Trophoblast cell (in vitro differentiated cells and primary cell): ENCODE results near the gene OSCAR.

Experiments used
- DNase-seq, 2 donors: peaks; one replicate each; pipeline ENCODE4 v3.0.0-alpha.2; 2016
- H2AFZ ChIP-seq: 2 replicates; pipeline ENCODE4 v1.6.1; 2013; ENCODE audit warnings: low read length, moderate library complexity, mild to moderate bottlenecking; ENCODE audit not compliant: insufficient read depth, poor library complexity
- H2AK5ac ChIP-seq: 2 replicates; pipeline ENCODE4 v1.6.1; 2013; ENCODE audit warnings: mild to moderate bottlenecking, low read length
- H2BK120ac ChIP-seq: 2 replicates; pipeline ENCODE4 v1.6.1; 2013; ENCODE audit warnings: low read length, mild to moderate bottlenecking, moderate library complexity; ENCODE audit not compliant: insufficient read depth, poor library complexity
- H2BK12ac ChIP-seq: 2 replicates; pipeline ENCODE4 v1.6.1; 2013; ENCODE audit warnings: mild to moderate bottlenecking, low read length, moderate library complexity
- H2BK5ac ChIP-seq: 2 replicates; pipeline ENCODE4 v1.6.1; 2013; ENCODE audit warnings: low read length, low read depth, moderate library complexity, mild to moderate bottlenecking; ENCODE audit not compliant: poor library complexity
- H3K14ac ChIP-seq: 2 replicates; pipeline ENCODE4 v1.6.1; 2013; ENCODE audit warnings: mild to moderate bottlenecking, low read length
- H3K18ac ChIP-seq: 2 replicates; pipeline ENCODE4 v1.6.1; 2013; ENCODE audit warnings: mild to moderate bottlenecking, low read length
- H3K23ac ChIP-seq: 2 replicates; pipeline ENCODE4 v1.6.1; 2013; ENCODE audit warnings: low read length
- H3K27ac ChIP-seq: 2 replicates; pipeline ENCODE4 v1.5.1; 2013; ENCODE audit warnings: low read depth, mild to moderate bottlenecking, inconsistent platforms, low read length, moderate library complexity
- H3K27me3 ChIP-seq: 2 replicates; pipeline ENCODE4 v1.6.1; 2013; ENCODE audit warnings: inconsistent platforms, mild to moderate bottlenecking, low read length, moderate library complexity; ENCODE audit not compliant: insufficient read depth
- H3K36me3 ChIP-seq, 2 experiments: 1 replicate in 1 of 2; 2 replicates in 1 of 2; pipeline ENCODE4 v1.6.1; 2013; ENCODE audit warnings: low read length in 2 of 2, mild to moderate bottlenecking in 2 of 2, moderate library complexity in 1 of 2; ENCODE audit not compliant: insufficient read depth in 2 of 2, control insufficient read depth in 1 of 2
- H3K4ac ChIP-seq: 2 replicates; pipeline ENCODE4 v1.6.1; 2013; ENCODE audit warnings: low read depth, mild to moderate bottlenecking, low read length, moderate library complexity
- H3K4me1 ChIP-seq, 2 experiments: 1 replicate in 1 of 2; 2 replicates in 1 of 2; pipeline ENCODE4 v1.6.1; 2013; ENCODE audit warnings: low read length in 2 of 2, mild to moderate bottlenecking in 2 of 2, moderate library complexity in 1 of 2; ENCODE audit not compliant: insufficient read depth in 2 of 2, control insufficient read depth in 1 of 2
- H3K4me2 ChIP-seq: 2 replicates; pipeline ENCODE4 v1.6.1; 2013; ENCODE audit warnings: inconsistent platforms, mild to moderate bottlenecking, low read length, moderate library complexity
- H3K4me3 ChIP-seq: 2 replicates; pipeline ENCODE4 v1.5.1; 2013; ENCODE audit warnings: mild to moderate bottlenecking, low read depth, low read length, inconsistent platforms
- H3K79me1 ChIP-seq: one replicate; pipeline ENCODE4 v1.6.1; 2013; ENCODE audit warnings: low read length
- H3K79me2 ChIP-seq: 2 replicates; pipeline ENCODE4 v1.6.1; 2013; ENCODE audit warnings: low read length, mild to moderate bottlenecking; ENCODE audit not compliant: control insufficient read depth, insufficient read depth, poor library complexity
- H3K9ac ChIP-seq: 2 replicates; pipeline ENCODE4 v1.6.1; 2013; ENCODE audit warnings: mild to moderate bottlenecking, low read length
- H3K9me3 ChIP-seq: 2 replicates; pipeline ENCODE4 v1.6.1; 2013; ENCODE audit warnings: low read depth, mild to moderate bottlenecking, control low read depth, inconsistent platforms, low read length; ENCODE audit not compliant: insufficient read depth
- H4K12ac ChIP-seq: 2 replicates; pipeline ENCODE4 v1.6.1; 2013; ENCODE audit warnings: low read depth, mild to moderate bottlenecking, low read length, moderate library complexity
- H4K8ac ChIP-seq: 2 replicates; pipeline ENCODE4 v1.6.1; 2013; ENCODE audit warnings: low read depth, mild to moderate bottlenecking, low read length, moderate library complexity
- H4K91ac ChIP-seq: one replicate; pipeline ENCODE4 v1.6.1; 2013; ENCODE audit warnings: low read depth, mild to moderate bottlenecking, low read length, moderate library complexity
- WGBS: extraction: QIAGEN DNeasy Blood & Tissue Kit; methylation state at CpG from one replicate; pipeline ENCODE4 v1.1.7; 2013; ENCODE audit warnings: missing lambda C conversion rate; ENCODE audit not compliant: insufficient read length, insufficient coverage; ENCODE audit errors: extremely low coverage; 5-methylcytosine and 5-hydroxymethylcytosine counted together

Gene OSCAR

DNA sequence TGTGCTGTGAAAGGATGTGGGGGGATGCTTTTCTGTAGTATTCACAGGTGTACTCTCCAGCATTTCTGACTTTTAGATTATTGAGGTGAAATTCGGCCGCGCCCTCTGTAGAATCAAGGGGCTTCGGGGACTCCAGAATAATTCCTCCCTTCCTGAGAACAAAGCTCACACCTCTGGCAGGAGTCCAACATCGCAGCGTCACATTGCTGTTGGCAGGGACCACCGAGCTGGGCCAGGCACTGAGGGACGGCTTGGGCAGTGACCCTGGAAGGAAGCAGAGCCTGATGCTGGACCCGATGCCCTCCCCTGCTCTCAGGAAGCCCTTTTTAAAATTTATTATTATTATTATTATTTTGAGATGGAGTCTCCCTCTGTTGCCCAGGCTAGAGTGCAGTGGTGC is 25.8 kb downstream of the OSCAR start:
- Histone ChIP-seq H3K27ac (no peak overlapping the region), H4K8ac (no peak overlapping the region), H3K4me3 (no peak overlapping the region), H3K4me1 (no peaks in the 10 kb centered on the region), H3K18ac (no peak overlapping the region), H3K27me3 (no peaks in the 10 kb centered on the region), H3K79me1 (no peaks in the 10 kb centered on the region), H2AFZ (no peak overlapping the region), H4K12ac (no peak overlapping the region), H3K9me3 (peaks cover 4% of the 10 kb centered on the region), H2AK5ac (no peak overlapping the region), H3K23ac (no peak overlapping the region), H3K4ac (no peak overlapping the region), H3K14ac (no peak overlapping the region), H3K9ac (no peak overlapping the region), H2BK5ac (no peak overlapping the region), H3K36me3 (no peaks in the 10 kb centered on the region), H3K4me2 (no peak overlapping the region), H3K79me2 (no peaks in the 10 kb centered on the region), H2BK12ac (no peak overlapping the region), H2BK120ac (no peak overlapping the region), H4K91ac (no peak overlapping the region)
- no peak for DNase-seq
- no CpG with 5 or more reads among the region's 9 CpGs for WGBS

DNA sequence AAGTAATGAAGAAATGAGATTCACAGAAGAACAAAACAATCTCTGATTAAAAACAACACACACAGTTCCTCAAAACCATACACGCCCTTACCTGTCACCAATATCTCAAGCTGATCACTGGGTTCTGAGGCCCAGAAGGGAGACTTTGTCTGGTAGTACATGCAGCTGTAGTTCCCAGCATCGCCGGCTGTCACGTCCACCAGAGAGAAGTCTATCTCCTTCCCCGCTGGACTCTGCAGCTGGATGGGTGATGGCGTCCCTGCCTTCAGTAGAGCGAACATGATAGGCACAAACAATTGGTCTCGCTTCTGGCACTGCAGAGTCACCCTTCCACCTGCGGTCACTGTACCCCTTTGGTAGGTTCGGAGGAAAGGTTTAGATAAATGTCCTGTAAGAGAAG is 26.8 kb downstream of the OSCAR start:
- H4K8ac ChIP-seq: no peak overlapping the region
- no peak overlapping the region for H3K14ac ChIP-seq
- no peak overlapping the region for H3K9ac ChIP-seq
- H3K79me2 ChIP-seq: no peaks in the 10 kb centered on the region
- H2BK5ac ChIP-seq: no peak overlapping the region
- no peak overlapping the region for H3K27ac ChIP-seq
- no peak overlapping the region for H3K4me3 ChIP-seq
- DNase-seq: no peak
- H3K18ac ChIP-seq: no peak overlapping the region
- H2AFZ ChIP-seq: no peak overlapping the region
- peaks cover 7% of the 10 kb centered on the region for H3K9me3 ChIP-seq
- no peak overlapping the region for H2BK12ac ChIP-seq
- no peaks in the 10 kb centered on the region for H3K36me3 ChIP-seq
- H2BK120ac ChIP-seq: no peak overlapping the region
- no peaks in the 10 kb centered on the region for H3K79me1 ChIP-seq
- no peak overlapping the region for H2AK5ac ChIP-seq
- H4K12ac ChIP-seq: no peak overlapping the region
- no peak overlapping the region for H3K23ac ChIP-seq
- no peak overlapping the region for H4K91ac ChIP-seq
- H3K27me3 ChIP-seq: no peaks in the 10 kb centered on the region
- no peak overlapping the region for H3K4me2 ChIP-seq
- no peaks in the 10 kb centered on the region for H3K4me1 ChIP-seq
- no CpG with 5 or more reads among the region's 10 CpGs for WGBS
- no peak overlapping the region for H3K4ac ChIP-seq

DNA sequence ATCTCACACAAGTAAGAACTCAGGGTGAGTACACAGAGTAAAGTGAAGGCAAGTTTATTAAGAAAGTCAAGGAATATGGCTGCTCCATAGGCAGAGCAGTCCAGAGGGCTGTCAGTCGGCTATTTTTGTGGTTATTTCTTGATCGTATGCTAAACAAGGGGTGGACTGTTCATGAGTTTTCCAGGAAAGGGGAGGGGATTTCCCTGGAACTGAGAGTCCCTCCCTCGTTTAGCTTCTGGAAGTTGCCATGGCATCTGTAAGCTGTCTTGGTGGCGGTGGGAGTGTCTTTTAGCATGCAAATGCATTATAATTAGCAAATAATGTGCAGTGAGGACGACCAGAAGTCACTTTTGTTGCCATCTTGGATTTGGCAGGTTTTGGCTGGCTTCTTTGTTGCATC is 31.1 kb downstream of the OSCAR start:
- no peaks in the 10 kb centered on the region for H3K4me1 ChIP-seq
- H2AK5ac ChIP-seq: no peak overlapping the region
- no peak overlapping the region for H3K4me2 ChIP-seq
- H4K12ac ChIP-seq: no peak overlapping the region
- no peak overlapping the region for H3K23ac ChIP-seq
- no peaks in the 10 kb centered on the region for H3K79me1 ChIP-seq
- DNase-seq: no peak
- H2BK120ac ChIP-seq: no peak overlapping the region
- no peaks in the 10 kb centered on the region for H3K27me3 ChIP-seq
- no peak overlapping the region for H4K91ac ChIP-seq
- H3K9ac ChIP-seq: no peak overlapping the region
- H3K4me3 ChIP-seq: no peak overlapping the region
- no peak overlapping the region for H2AFZ ChIP-seq
- H3K4ac ChIP-seq: no peak overlapping the region
- H3K18ac ChIP-seq: no peak overlapping the region
- no CpG with 5 or more reads among the region's 5 CpGs for WGBS
- no peaks in the 10 kb centered on the region for H3K36me3 ChIP-seq
- H2BK12ac ChIP-seq: no peak overlapping the region
- no peak overlapping the region for H4K8ac ChIP-seq
- H3K9me3 ChIP-seq: peaks cover 7% of the 10 kb centered on the region
- no peaks in the 10 kb centered on the region for H3K79me2 ChIP-seq
- no peak overlapping the region for H3K27ac ChIP-seq
- H2BK5ac ChIP-seq: no peak overlapping the region
- no peak overlapping the region for H3K14ac ChIP-seq

DNA sequence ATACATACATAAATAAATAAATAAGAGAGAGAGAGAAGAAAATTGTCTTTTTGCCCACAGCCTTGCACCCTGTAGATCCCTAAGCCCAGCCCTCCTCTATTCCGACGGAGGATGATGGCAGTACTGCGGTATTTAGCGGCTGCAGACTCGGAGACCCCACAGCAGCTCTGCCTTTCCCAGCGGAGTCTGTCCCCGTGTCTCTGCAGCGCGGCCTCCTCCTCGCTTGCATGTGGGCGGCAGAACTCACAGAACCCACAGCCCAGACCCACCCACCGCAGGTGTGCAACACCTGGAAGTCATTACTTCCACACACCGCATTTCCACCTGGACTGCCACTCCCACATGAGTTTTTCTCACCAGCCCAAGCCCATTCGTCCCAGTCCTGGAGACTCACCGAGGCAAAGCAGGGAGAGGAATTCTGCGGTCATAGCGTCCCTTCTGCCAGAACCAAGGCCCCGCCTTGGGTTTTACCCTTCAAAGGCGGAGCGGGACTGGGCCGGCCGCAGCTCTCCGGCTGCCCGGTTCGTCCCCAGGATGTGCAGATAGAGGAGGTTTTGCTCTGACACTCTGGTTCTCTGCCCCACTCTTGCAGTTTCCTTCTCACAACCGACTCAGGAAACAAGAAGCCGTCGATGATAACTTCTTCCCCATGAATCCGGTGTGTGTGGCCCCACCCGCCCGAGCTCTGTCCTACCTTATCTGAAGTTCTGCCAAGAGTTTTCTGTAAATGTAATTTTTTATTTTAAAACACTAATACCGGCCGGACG is 37.1 kb downstream of the OSCAR start, which contains the start of gene VSTM1:
VSTM1 (minus strand) TSS at position 548 of the 767 bp plus-strand sequence; CDS start at position 428, 120 bp downstream.
- Histone ChIP-seq H3K4me3 (no peak within 1 kb of the TSS), H3K4me2 (no peak within 1 kb of the TSS), H3K79me1 (no peaks in the 10 kb centered on the region), H4K91ac (no peak within 1 kb of the TSS), H2BK12ac (no peak within 1 kb of the TSS), H2AFZ (no peak within 1 kb of the TSS), H4K12ac (no peak within 1 kb of the TSS), H3K4me1 (no peaks in the 10 kb centered on the region), H3K79me2 (no peaks in the 10 kb centered on the region), H3K14ac (no peak within 1 kb of the TSS), H3K18ac (no peak within 1 kb of the TSS), H2AK5ac (no peak within 1 kb of the TSS), H3K36me3 (no peaks in the 10 kb centered on the region), H3K4ac (no peak within 1 kb of the TSS), H4K8ac (no peak within 1 kb of the TSS), H2BK120ac (no peak within 1 kb of the TSS), H3K27ac (no peak within 1 kb of the TSS), H3K23ac (no peak within 1 kb of the TSS), H3K9me3 (peaks cover 3% of the 10 kb centered on the region), H2BK5ac (no peak within 1 kb of the TSS), H3K27me3 (no peaks in the 10 kb centered on the region), H3K9ac (no peak within 1 kb of the TSS)
- DNase-seq: no peak
- no CpG with 5 or more reads among the region's 34 CpGs for WGBS
